SIG-M5 (cell line): ENCODE measurements around the gene CLMP.
"Not testable (repeated sequence)": the region's sequence is repeated elsewhere in the genome, so short reads cannot be mapped to it uniquely, and the experiment has no call there.

Source experiments
- DNase-seq: peaks from one replicate; lab custom pipeline; 2025; lab: John Stamatoyannopoulos, UW

The CLMP gene

DNA sequence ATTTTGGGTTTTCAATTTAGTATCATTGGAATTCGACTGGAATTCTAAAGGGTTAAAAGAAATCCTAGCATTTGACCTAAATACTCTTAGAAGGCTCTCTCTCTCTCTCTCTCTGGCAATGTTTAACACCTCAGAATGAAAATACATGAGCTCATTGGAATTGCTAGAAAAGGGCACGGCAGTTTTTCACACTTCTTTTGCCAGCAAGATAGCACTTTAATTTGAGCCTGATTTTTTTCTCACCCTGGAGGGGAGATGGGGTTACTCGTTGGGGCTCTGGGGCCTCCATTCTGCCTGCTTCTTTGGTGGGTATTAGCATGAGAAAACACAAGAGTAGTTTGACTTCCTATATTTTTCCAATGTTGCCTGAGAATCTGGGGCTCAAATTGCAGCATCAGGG, 22.8 kb upstream of the CLMP start:
- DNase-seq: no peak

DNA sequence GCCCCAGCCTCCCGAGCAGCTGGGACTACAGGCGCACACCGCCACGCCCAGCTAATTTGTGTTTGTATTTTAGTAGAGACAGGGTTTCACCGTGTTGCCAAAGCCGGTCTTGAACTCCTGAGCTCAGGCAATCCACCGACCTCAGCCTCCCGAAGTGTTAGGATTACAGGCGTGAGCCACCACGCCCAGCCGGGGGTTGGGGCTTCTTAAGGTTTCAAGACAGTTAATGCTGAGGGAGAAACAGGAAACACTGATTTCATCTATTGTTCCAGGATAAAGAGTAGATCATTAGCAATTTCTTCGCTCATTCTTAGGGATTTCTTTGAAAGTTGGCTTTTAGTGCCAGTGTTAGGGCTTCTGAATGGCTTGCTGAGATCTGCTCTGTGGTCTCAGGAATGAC, 21.2 kb upstream of the CLMP start:
- DNase-seq: no peak

DNA sequence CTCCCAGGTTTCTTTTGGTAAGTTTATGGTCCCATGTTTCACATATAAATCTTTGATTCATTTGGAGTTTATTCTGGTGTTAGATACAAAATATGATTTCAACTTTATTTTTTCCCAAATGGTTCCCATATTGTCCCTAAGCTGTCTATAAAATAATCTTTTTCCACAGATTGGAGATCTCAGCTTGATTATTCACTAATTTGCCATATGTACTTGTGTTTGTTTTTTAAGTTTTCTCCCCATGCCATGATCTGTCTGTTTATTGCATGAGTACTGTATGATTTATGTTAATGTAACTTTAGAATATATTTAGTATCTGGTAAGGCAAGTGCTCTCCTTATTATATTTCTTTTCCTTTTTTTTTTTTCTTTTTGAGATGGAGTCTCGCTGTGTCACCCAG, 19.9 kb upstream of the CLMP start:
- no peak for DNase-seq

GRCh38 chr11:123214396-123214795, 19.3 kb upstream of the CLMP start:
- DNase-seq: no peak

GRCh38 chr11:123213307-123213771, 18.3 kb upstream of the CLMP start:
- no peak for DNase-seq

DNA sequence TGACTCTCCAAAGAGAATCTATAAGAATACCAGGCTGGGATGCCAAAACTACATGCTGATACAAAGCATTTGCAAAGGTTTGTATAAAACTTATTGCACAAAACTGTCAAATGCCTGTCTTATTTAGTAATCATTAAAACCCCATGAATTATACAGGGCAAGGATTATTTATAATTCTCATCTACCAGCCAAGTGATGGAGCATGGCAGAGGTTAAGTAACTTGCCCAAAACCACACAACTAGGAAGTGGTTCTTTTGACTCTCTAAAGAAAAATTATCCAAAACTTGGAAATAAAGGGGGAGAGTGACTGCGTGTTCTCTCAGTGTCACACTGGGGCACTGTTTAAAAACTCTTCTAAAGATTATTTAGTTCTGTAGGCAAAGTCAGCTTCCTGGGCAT, 17.4 kb upstream of the CLMP start:
- no peak for DNase-seq

GRCh38 chr11:123211981-123212380, 16.9 kb upstream of the CLMP start:
- DNase-seq: no peak

- no peak for DNase-seq
Observed at GRCh38 chr11:123211149-123211852, 16.3 kb upstream of the CLMP start.

GRCh38 chr11:123209591-123209990, 14.5 kb upstream of the CLMP start:
- DNase-seq: no peak

- DNase-seq: no peak
Observed at GRCh38 chr11:123206791-123207434, 11.9 kb upstream of the CLMP start.

- not testable (repeated sequence) for DNase-seq
Observed at GRCh38 chr11:123206055-123206454, 11.0 kb upstream of the CLMP start.

DNA sequence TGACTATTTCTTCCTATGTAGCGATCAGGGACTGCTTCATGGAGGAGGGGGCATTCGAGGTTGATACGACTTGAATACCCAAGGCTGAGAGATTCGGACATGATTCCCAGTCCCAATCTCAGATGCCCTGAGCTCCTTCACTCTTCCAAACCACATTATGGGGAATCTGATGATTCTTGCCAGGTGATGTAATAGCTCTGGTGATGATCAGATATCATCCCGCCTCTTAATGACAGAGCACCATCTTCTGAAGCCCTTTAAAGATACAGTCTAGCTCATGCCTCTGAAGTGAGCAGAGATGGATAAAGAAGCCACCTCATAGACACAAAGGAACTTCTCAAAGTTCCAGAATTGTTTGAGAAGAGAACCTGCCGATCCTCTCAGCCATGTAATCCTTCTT, 8.9 kb upstream of the CLMP start:
- DNase-seq: no peak

GRCh38 chr11:123203471-123203870, 8.4 kb upstream of the CLMP start:
- DNase-seq: no peak

DNA sequence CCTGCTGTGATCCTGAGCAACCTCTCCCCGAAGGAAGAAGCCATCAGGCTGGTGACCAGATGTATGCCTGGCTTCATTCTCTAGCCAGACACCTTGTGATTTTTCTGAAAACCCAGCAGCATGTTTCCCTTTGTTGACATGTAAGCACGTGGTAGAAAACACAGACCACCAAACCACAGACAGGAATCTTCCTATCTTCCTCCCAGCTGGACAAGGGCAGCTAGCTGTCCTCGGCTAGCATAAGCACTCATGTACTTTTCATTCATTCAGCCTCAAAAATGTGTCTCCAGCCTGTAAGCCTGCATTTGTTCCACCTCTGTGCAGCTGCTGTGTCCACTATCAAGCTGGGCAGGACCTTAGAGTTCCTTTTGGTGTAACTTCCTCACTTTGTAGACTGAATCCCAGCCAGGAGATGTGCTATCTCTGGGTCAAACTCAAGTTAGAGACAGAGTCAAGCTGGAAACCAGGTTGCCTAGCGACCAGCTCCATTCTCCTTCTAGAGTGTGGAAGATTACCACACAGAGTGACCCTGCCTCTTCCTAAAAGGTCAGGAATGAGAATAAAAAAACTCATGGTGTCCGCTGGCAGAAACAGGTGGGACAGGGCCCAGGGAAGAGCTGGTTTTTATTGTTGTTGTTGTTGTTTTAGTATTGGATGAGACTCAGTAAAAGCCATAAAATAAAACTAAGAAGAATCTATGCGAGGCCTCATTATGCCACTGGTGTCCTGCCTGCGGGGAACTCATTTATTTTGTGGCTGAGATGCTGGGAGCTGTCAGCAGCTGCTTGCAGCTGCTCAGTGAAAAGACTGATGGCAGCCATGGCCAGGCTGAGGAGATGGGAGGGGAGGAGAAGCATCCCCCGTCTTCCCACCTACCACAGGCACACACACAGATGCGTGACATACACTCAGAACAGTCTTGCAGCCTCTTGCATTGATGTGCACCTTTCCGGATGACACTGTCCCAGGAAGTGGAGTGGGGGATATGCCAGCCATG, 7.4 kb upstream of the CLMP start:
- DNase-seq: no peak

- no peak for DNase-seq
Observed at GRCh38 chr11:123200264-123200663, 5.2 kb upstream of the CLMP start.

GRCh38 chr11:123197711-123198110, 2.7 kb upstream of the CLMP start:
- DNase-seq: no peak

- no peak for DNase-seq
Observed at GRCh38 chr11:123196060-123196714, 1.1 kb upstream of the CLMP start.

DNA sequence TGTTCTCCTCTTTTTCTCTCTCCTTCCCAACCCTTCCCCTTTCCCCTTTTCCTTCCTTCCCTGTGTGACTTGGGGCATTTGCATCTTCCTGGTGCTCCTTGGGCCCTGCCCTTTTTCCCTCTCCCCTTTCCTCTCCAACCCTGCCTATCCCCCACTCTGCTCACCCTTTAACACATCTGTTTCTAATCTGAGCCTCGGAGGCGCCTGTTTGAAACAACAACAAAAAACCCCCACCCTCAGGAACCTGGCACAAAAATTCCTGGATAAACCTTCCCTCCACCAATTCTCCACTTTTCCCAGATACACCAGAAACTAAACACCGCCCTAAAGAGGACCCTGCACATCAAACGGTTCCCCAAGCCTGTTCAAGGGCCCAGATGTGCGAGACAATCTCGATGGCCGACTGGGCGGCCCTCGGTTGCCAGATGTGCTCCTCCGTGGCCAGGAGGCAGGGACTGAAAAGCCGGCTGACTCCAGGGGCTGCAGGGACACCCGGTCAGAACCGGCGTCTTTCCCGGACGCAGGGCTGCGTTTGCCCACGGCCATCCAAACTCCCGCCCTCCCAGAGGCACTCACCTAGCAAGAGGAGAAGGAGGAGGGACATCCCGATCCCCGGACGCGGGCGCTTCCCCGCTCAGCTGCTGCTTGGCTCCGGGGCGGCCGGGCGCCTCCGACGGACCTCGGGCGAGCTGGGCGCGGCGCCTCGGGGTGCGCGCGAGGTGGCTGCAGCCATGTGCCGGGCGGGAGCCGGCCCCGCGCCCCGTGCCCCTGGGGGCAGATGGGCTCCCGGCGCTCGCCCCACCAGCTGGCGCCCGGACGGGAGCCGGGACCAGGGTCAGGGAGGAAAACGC, 486 bp downstream of the CLMP start:
- DNase-seq: no peak

DNA sequence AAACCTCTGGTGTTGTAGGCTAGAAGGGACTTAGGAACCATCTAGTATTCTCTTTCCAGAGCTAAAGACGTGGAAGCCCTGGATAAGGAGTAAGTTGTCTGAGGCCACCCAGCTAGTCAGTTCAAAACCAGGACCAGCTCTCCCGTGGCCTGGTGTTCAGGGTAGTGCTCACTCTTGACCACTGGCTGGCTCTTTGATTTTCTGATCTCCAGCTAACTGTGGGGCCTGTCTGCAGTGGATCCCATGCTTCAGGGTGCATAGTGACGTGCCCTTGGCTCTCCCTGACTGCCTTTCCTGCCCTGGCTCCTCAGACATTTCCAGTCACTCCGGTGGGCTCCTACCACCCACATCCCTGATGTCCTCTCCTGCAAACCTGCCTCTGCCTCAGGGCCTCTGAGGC, 1.3 kb downstream of the CLMP start:
- DNase-seq: no peak

GRCh38 chr11:123191939-123192338, 3.1 kb downstream of the CLMP start:
- no peak for DNase-seq

- DNase-seq: no peak
Observed at GRCh38 chr11:123190518-123190917, 4.5 kb downstream of the CLMP start.
